ENCODE data around the gene VPS18. TPM values are rescaled to one million over a fixed set of nuclear protein-coding genes. Genes with fewer than 3 reads are reported as not detected.
A peak's percentile ranks its signal among the peaks of the same experiment; 100 is the strongest.

VPS18 gene
- total RNA-seq, 1 donor from 2014 or later = 36.7 TPM

DNA sequence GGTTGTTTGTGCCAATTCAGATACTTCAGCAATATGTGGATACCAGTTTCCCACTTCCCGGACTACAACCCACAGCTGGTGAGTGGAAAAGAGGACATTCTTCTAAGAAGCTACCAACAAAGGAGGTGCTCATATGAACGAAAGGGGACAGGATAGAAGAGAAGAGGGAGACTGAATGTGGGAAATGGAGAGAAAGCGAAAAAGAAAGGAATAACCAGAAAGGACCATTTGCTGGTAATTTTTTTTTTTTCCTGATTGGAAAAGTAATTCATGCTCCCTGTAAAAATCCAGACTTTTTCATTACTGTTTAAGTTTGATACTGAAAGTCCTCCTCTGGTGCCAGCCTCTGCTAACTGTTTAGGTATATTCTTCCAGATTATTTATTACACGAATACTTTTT, 57.5 kb downstream of the VPS18 start:
- peak overlapping the region; percentile 94 for H3K4me3 Mint-ChIP-seq (ENCODE audit: unreplicated experiment)

DNA sequence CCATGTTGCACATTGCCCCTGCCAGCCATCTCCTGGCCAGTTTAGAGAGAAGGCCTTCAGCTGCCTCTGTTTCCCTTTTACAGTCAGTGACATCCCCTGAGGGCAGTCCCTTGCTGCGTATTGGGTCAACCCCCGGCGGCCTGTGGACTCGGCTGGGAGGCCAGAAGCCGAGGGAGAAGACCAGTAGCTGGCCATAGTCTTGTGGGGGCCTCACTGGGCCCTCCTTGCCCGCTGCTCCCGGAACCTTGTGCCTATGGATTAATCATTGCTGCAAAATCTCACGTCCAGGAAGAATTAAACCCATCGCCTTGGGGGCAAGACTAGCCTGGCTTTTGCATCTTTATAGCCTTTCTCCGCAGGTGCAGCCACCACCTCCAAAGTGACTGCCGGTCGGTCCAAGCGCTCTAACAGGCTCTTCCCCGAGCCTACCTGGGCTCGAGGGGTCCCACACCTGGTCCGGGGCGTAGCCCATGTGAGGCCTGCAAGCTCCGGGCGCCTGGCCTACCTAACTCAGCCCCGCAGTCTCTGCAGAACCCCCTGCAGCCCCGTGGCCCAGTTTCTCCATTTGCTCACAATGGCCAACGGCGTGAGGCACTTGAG, 58.2 kb downstream of the VPS18 start:
- Mint-ChIP-seq H3K27me3 (ENCODE audit: unreplicated experiment) (no peaks in the 10 kb centered on the region), H3K4me3 (ENCODE audit: unreplicated experiment) (peak overlapping the region; percentile 94), H3K9me3 (ENCODE audit: unreplicated experiment) (no peaks in the 10 kb centered on the region), H3K4me1 (ENCODE audit: unreplicated experiment) (peaks cover 38% of the 10 kb centered on the region), H3K36me3 (ENCODE audit: unreplicated experiment) (peaks cover 16% of the 10 kb centered on the region), H3K27ac (ENCODE audit: unreplicated experiment) (peak overlapping the region; percentile 97)
- TF ChIP-seq, protein P1, sequence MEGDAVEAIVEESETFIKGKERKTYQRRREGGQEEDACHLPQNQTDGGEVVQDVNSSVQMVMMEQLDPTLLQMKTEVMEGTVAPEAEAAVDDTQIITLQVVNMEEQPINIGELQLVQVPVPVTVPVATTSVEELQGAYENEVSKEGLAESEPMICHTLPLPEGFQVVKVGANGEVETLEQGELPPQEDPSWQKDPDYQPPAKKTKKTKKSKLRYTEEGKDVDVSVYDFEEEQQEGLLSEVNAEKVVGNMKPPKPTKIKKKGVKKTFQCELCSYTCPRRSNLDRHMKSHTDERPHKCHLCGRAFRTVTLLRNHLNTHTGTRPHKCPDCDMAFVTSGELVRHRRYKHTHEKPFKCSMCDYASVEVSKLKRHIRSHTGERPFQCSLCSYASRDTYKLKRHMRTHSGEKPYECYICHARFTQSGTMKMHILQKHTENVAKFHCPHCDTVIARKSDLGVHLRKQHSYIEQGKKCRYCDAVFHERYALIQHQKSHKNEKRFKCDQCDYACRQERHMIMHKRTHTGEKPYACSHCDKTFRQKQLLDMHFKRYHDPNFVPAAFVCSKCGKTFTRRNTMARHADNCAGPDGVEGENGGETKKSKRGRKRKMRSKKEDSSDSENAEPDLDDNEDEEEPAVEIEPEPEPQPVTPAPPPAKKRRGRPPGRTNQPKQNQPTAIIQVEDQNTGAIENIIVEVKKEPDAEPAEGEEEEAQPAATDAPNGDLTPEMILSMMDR (IDR thresholded peaks at IDR 0.05) = no peak
- no peak for DNase-seq (ENCODE audit: extremely low spot score, unreplicated experiment)

More for the DNA sequence above, 57.5 kb downstream of the VPS18 start:
- Mint-ChIP-seq H3K27ac (ENCODE audit: unreplicated experiment) (peak overlapping the region; percentile 97), H3K36me3 (ENCODE audit: unreplicated experiment) (peaks cover 16% of the 10 kb centered on the region), H3K9me3 (ENCODE audit: unreplicated experiment) (no peaks in the 10 kb centered on the region), H3K4me1 (ENCODE audit: unreplicated experiment) (peaks cover 38% of the 10 kb centered on the region), H3K27me3 (ENCODE audit: unreplicated experiment) (no peaks in the 10 kb centered on the region)
- TF ChIP-seq, protein P1 (IDR thresholded peaks at IDR 0.05) = no peak
- no peak for DNase-seq (ENCODE audit: extremely low spot score, unreplicated experiment)

DNA sequence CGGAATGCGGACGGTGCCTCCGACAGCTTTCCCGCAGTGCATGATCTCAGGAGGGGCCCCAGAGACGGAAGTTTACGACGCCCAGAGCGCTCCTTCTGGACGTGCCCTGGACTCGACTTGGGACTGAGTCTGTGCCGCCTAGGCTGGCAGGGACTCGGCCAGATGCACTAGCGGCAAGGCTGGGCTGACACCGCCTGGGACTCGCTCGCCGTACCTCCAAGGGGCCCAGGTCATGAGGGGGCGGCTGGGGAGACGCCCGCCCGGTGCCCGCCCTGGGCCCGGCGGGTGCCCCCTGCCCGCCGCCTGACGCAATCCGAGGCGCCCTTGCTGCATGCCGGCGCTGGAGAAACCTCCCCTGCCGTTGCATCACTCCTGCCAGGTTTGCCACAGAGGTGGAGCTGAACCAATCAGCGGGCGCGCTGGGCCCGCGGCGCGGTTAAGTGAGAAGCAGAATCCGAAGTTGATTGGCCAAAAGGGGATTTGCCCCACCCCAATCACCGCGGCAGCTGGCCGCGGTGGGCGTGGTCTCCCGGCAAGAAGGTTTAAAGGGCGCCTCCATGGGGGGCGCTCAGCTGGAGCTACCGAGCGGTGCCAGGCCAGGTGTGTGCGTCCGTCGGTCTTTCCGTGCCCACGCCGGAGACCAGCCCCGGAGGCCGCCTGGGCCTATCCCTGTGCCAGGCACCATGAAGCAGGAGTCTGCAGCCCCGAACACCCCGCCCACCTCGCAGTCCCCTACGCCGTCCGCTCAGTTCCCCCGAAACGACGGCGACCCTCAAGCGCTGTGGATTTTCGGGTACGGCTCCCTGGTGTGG, 58.9 kb downstream of the VPS18 start, which contains the start of gene CHAC1:
CHAC1 (plus strand) TSS at position 571 of the 812 bp plus-strand sequence; CDS start at position 684, 113 bp downstream.
- peak; percentile 99 for DNase-seq (ENCODE audit: extremely low spot score, unreplicated experiment)
- H3K9me3 Mint-ChIP-seq (ENCODE audit: unreplicated experiment) = no peaks in the 10 kb centered on the region
- peaks cover 18% of the 10 kb centered on the region for H3K36me3 Mint-ChIP-seq (ENCODE audit: unreplicated experiment)
- peak within 1 kb of the TSS; percentile 97 for H3K27ac Mint-ChIP-seq (ENCODE audit: unreplicated experiment)
- no peaks in the 10 kb centered on the region for H3K27me3 Mint-ChIP-seq (ENCODE audit: unreplicated experiment)
- TF ChIP-seq, protein P1 (IDR thresholded peaks at IDR 0.05) = no peak
- peak within 1 kb of the TSS; percentile 94 for H3K4me3 Mint-ChIP-seq (ENCODE audit: unreplicated experiment)
- H3K4me1 Mint-ChIP-seq (ENCODE audit: unreplicated experiment) = peaks cover 44% of the 10 kb centered on the region

Other genes with a start within 250 kb of the VPS18 start
- 8.5 and 8.6 TPM in 2 replicates for gene RAD51, start 199.3 kb upstream of the VPS18 start, total RNA-seq
- gene RMDN3, start 139.2 kb upstream of the VPS18 start, total RNA-seq = 30.2 and 35.6 TPM in 2 replicates
- 3.8 and 5.1 TPM in 2 replicates for gene GCHFR, start 130.4 kb upstream of the VPS18 start, total RNA-seq
- not detected in 2 replicates for gene C15orf62, start 124.5 kb upstream of the VPS18 start, total RNA-seq
- gene ZFYVE19, start 87.4 kb upstream of the VPS18 start, total RNA-seq = 21.1 and 23.6 TPM in 2 replicates
- gene DNAJC17, start 87.0 kb upstream of the VPS18 start, total RNA-seq = 38.1 and 39.8 TPM in 2 replicates
- not detected in 2 replicates for gene PPP1R14D, start 65.7 kb upstream of the VPS18 start, total RNA-seq
- 5.2 and 5.5 TPM in 2 replicates for gene SPINT1, start 50.4 kb upstream of the VPS18 start, total RNA-seq
- gene RHOV, start 20.2 kb upstream of the VPS18 start, total RNA-seq = 0.34 and 0.46 TPM in 2 replicates
- gene DLL4, start 34.9 kb downstream of the VPS18 start, total RNA-seq = 0.39 and 0.54 TPM in 2 replicates
- 33.3 and 39.3 TPM in 2 replicates for gene CHAC1, start 59.0 kb downstream of the VPS18 start, total RNA-seq
- 20.9 and 22.1 TPM in 2 replicates for gene INO80, start 221.8 kb downstream of the VPS18 start, total RNA-seq

All from osteocyte (in vitro differentiated cells).